Ovary (tissue), 3 donors: ENCODE data around the gene TBXAS1.

Experiments used
- CTCF ChIP-seq, 3 donors: fragments of 450-650 bp in 2 of 3; fragments of 200-600 bp in 1 of 3; IDR thresholded peaks; one replicate each; pipeline versions ENCODE4 v1.5.1 to v1.8.0; 2016 to 2022; ENCODE audit warnings: antibody characterized with exemption in 3 of 3, mild to moderate bottlenecking in 1 of 3
- EP300 ChIP-seq: sonication (generic); formaldehyde crosslinking; IDR thresholded peaks from one replicate; pipeline ENCODE4 v1.6.1; 2017; ENCODE audit warnings: antibody characterized with exemption
- POLR2A ChIP-seq: fragments of 450-650 bp; IDR thresholded peaks from one replicate; pipeline ENCODE4 v1.6.1; 2017; ENCODE audit warnings: antibody characterized with exemption, mild to moderate bottlenecking, moderate library complexity
- donor health status: DM: no; HTN: no; CAD: no.

DNA sequence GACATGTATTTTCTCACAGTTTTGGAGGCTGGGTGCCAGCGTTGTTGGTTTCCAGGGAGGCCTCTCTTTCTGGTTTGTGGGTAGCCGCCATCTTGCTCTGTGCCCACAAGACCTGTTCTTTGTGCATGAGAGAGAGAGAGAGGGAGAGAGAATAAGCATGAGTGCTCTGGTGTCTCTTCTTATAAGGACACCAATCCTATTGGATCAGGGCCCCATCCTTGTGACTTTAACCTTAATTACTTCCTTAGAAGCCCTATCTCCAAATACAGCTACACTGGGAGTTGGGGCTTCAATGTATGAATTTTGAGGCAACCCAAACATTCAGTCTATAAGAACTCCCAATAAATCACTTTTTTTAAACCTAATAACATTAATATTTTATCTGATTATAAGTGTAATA is 119.1 kb downstream of the TBXAS1 start:
- no peak for TF ChIP-seq POLR2A
- TF ChIP-seq CTCF (IDR thresholded peaks at IDR 0.05): no peak
- TF ChIP-seq EP300: no peak
